Measurements from ENCODE around the gene ELAVL3.

Gene ELAVL3

DNA sequence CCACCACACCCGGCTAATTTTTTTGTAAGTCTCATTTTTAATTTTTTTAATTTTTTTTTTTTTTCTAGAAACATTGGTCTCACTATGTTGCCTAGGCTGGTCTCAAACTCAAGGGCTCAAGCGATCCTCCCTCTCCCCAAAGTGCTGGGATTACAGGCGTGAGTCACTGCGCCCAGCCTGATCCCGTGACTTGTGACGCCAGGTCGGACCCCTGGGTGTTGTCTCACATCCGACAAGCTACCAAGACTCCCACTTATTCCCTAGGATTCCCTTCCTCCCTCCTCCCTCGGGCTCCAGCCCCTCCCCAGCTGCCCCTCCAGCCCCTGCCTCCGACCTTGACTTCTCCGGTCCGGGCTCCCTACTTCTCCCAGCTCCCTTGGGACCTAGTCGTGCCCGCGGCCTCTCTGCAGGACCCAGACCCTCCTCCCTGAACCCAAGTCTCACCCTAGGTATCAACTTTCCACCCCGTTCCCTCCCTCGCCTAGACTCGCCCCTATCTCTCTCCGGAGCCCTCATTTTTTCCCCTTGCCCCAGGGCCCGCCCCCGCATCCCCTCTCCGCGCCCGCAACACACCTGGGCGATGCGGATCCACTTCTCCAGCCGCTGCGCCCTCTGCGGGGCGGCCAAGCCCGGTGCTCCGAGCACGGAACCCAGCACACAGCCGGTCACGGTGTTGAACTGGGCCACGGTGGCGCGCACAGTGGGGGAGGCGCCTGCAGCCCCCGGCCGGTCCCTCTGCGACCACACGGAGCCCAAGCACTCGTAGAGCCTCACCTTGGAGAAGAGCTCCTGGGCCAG, 74.8 kb downstream of the ELAVL3 start:
- no peak for DNase-seq

DNA sequence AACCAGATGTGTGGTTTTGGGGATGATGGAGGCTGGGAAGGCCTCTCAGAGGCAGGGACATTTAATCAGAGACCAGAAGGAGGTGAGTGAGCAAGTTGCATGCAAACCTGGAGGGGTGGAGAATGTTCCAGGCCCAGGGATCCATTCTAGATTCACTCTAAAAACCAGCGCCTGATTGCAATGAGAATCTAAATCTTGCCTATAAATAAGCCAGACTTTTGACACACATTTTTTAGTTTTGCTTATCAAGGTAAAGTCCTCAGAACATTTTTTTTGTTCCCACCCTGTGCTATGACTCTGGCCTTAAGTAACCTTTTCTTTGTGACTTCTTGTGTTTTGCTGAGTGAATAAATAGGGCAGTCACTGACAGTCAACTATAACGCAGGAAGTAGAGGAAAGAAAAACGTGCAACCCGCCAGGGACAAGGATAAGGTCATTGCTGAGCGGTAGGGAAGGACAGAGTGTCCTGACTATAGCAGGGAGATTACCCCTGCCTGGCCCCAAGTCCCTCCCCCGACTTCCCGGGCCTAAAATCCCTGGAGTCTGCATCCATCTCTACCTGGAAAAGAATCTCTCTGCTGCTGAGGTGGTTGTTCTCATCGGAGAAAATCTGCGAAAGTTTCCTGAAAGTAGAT, 76.1 kb downstream of the ELAVL3 start:
- no peak for DNase-seq

DNA sequence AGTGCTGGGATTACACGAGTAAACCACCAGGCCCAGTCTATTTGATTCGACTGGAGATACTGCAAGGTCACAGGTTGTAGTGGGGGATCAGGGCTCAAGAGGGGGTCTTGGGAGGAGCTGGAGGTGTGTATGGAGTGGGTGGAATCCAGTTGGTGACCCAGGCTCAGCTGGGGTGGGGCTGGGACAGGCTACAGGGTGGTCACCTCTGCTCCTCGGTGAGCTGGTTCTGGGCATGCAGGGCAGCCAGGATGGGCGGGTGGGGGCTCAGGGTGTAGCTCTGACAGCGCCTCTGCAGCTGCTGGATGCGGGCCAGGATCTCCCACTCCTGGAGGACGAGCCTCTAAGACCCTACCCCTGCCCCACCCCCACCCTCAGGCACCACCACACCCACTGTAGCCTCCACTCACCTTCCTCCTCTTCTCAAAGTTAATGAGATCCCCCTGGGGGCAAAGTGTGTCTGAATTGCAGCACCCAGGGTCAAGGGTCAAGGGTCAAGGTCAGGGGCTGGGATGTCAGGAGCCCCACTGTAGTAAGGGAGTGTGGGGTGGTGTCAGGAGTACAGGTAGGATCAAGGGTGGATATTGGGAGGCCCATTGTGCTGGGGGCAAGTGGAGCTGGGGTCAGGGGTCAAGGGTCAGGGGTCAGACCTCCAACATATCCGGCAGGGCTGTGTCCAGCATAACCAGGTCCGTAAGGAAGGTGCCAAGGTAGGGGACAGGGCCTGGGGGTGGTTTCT, 78.9 kb downstream of the ELAVL3 start:
- no peak for DNase-seq
